GM04504 (cell line): Measurements from ENCODE around the gene OGDH.
A peak's percentile ranks its signal among the peaks of the same experiment; 100 is the strongest.
"Not testable (repeated sequence)": the region's sequence is repeated elsewhere in the genome, so short reads cannot be mapped to it uniquely, and the experiment has no call there.

ENCODE experiments used
- DNase-seq: peaks from one replicate; pipeline ENCODE4 v3.0.0-alpha.2; 2012; ENCODE audit warnings: low read depth

The OGDH gene

GRCh38 chr7:44706788-44707557, 100.5 kb downstream of the OGDH start:
- no peak for DNase-seq

DNA sequence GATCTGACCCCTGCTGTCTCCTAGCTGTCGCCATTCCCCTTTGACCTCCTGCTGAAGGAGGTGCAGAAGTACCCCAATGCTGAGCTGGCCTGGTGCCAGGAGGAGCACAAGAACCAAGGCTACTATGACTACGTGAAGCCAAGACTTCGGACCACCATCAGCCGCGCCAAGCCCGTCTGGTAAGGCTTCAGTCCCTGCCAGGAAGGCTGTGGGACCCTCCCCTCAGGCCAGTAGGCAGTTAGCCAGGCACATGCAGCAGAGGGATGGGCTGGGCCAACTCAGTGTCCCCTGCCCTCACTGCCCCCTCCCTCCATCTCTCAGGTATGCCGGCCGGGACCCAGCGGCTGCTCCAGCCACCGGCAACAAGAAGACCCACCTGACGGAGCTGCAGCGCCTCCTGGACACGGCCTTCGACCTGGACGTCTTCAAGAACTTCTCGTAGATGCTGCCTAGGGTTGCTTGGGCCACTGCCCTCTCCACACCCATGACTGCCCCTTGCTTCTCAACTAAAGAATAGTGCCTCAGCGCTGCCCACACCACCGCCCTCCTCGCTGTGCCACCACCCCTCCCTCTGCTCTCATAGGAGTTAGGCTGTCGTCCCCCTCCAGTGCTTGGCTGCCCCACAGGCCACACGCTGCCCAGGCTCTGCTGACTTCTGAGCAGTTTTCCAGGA, 101.3 kb downstream of the OGDH start:
- DNase-seq = no peak

DNA sequence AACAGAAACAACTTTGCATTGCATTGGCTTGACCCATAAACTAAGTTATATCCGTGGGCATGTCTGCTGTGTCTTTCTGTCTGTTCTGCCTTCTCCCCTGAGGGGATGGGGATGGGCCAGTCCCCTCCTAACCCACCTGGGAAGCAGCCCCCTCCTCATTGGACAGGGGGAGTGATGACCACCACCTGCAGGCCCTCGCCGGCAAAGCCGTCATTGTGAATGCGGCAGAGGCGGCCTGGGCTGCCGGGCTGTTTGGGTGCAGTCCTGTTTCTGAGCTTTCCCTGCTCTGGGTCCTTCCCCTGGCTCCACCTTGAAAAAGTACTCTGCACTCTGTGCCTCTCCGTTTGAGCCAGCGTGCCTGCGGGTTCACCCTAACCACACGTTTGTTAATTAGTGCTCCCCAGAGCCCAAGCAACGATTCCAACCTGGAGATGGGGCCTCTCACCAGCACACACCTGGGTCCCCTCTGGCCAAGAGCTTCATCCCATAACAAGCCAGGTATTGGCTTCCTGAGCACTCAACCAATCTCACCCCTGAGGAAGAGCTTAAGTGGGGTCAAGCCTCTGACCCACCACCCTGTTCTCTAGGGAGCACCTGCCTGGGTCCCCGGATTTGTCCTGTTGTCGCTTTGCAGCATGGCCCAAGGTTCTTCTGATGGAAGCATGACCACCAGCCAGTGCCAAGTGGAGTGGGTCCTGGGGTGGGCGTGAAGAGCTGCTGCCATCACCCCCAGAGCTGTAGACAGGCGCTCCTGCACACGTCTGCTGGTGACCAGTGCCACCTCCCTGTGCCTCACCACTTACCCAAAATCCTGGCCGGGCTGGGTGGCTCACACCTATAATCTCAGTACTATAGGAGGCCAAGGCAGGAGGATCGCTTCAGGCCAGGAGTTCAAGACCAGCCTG, 102.8 kb downstream of the OGDH start:
- DNase-seq = no peak

- no peak for DNase-seq
These were observed 103.6 kb downstream of the OGDH start for GRCh38 chr7:44709945-44710596.

DNA sequence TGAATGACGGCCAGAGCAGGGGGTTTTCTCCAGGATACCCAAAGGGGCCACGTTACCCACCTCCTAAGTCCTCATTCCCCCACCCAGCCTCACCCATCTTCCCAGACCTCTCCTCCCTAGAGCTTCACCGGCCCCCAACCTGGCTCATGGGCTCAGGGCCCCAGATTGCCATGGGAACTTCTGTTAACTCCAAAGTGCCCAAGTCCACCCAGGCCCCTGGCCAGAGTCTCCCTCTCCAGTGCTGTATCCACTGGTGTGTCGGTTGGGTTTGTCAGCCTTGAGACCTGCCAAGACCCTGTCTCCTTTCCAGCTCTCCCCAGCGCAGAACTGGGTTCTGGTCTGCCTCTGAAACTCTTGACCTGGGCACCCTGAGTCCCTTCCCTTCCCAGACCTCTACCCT, 105.1 kb downstream of the OGDH start:
- DNase-seq = no peak

DNA sequence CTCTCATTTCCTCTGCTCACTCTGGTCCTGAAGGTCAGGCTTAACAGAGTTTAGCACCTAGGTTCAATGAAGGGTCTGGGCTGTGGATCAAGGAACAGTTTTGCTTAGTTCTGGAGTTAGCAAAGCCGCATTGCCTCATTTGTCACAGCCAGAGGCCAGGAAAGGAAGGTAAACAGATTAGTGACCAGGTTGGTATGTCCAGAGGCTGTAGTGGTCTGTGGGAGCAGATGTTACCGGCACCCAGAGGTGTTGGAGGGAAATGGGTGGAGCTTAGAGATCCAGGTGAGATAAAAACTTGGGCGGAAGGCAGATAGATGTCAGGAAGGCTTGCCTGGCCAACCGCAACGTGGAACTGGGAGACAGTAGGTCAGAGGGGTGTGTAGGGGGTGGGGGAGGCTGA, 105.6 kb downstream of the OGDH start:
- DNase-seq = no peak

GRCh38 chr7:44713141-44713540, 106.7 kb downstream of the OGDH start:
- no peak for DNase-seq

DNA sequence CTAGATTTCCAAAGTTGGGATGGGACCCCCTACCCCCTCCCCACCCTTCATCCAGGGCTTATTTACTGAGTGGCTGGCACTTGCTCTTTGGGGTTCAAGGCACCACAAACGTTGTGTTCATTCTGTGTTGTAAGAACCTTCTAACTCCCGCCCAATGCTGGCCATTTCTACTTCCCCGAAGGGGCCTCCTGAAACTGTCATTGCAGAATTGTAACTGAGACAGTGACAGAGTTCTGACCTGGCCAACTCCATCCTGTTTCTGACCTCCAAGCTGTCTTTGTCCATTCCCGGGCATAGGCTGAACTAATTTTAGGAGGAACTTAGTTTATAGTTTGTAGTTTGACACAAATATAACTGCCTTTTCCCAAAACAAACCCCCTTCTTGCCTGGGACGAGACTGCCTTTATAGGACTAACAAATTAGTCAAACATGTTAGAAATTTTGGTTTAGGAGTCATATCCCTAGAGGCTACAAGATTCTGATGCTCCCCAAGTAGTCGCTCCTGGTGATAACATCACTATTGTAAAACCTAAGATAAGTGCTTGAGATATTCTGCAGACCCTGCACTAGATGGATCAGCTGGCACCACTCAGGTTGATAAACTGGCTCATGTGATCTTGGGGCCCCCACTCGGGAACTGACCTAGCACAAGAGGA, 107.4 kb downstream of the OGDH start:
- DNase-seq = no peak

- DNase-seq = no peak
These were observed 109.8 kb downstream of the OGDH start for GRCh38 chr7:44716205-44716604.

DNA sequence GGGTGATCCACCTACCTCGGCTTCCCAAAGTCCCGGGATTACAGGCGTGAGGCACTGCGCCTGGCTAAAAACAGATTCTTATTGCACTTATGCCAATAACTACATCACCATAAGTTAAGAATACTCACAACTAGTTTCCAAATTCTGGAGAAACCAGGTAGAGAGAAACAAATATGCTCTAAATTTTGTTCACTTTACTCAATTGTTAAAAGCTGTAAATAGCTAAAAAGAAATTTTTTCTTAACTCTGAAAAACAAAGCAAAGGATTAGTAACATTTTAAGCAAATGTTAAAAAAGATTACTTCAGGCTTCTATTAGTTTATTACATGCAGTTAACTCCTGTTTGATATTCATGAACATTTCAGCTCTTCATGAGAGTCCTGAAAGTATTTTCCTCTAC, 113.9 kb downstream of the OGDH start:
- DNase-seq = no peak

DNA sequence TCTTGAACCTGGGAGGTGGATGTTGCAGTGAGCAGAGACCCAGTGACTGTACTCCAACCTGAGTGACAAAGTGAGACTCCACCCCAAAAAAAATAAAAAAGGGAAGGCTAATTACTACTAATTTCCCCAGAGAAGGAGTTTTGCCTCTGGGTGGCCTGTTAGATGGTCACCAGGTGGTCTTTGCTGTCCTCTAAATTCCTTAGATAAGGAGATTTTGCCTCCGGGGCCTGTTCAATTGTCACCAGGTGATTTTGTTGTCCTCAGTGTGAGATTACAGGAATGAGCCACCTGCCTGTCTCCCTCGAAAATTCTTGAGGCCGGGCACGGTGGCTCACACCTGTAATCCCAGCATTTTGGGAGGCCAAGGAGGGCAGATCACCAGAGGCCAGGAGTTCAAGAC, 117.8 kb downstream of the OGDH start:
- no peak for DNase-seq

GRCh38 chr7:44726250-44726649, 119.8 kb downstream of the OGDH start:
- not testable (repeated sequence) for DNase-seq

GRCh38 chr7:44727158-44727936, 120.9 kb downstream of the OGDH start:
- peak; percentile 72 for DNase-seq

DNA sequence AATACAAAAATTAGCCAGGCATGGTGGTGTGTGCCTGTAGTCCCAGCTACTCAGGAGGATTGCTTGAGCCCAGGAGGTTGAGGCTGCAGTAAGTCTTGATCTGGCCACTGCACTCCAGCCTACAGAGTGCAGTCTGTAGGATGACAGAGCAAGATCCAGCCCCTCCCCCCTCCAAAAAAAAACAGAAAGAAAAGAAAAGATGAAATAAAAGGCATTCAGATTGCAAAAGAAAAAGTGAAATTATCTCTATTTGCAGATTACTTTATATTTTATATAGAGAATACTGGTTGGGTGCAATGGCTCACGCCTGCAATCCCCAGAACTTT, 121.5 kb downstream of the OGDH start:
- DNase-seq = no peak

DNA sequence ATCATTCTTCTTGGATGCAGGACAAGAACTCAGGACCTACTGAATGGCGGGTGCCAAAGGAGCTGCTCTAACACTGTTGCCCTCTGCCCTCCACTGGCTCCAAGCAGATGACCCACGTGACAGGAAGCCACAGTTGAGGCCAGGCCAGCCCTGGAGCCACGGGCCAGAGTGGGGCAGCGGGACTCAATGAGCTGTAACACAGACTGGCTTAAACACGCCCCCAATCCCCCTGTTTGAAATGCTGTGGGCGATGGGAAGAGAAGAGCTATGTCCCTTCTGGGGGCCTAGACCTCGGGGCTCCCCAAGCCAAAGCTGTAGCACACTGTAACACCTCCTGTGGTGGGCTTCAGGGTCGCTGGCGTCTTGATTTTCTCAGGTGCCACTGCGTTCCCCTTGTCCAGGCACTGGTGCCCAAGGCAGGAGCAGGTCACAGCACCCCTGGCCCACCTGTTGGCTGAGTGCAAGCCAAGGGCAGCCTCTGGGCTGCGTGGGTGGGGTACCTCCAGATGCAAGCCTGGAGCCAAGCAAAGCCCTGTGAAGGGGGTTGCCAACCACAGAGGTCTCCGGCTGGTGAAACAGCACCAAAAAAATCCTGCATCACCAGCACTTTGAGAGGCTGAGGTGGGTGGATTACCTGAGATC, 123.6 kb downstream of the OGDH start:
- DNase-seq = no peak

- DNase-seq = not testable (repeated sequence)
These were observed 126.5 kb downstream of the OGDH start for GRCh38 chr7:44732971-44733370.

GRCh38 chr7:44733708-44734481, 127.5 kb downstream of the OGDH start:
- DNase-seq = peak; percentile 47

DNA sequence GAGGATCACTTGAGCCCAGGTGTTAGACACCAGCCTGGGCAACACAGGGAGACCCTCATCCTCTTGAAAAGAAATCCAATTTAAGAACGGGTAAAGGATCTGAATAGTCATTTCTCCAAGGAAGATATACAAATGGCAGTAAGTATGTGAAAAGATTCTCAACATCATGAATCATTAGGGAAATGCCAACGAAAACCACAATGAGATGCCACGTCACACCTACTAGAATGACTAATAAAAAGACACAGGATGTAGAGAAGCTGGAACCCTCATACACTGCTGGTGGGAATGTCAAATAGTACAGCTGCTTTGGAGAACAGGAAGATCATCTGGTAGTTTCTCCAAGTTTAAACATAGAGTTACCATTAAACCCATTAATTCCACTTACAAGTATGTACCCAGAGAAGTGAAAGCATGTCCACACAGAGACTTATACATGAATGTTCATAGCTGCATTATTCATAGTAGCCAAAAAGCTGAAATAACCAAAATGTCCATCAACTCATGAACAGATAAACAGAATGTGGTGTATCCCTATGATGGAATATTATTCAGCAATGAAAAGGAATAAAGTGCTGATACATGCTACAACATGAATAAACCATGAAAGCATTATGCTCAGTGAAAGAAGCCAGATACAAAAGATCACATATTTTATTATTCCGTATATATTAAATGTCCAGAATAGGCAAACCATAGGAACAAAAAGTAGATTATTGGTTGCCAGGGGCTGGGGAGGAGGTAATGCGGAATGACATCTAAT, 129.2 kb downstream of the OGDH start:
- peak; percentile 95 for DNase-seq

GRCh38 chr7:44736896-44737295, 130.5 kb downstream of the OGDH start:
- no peak for DNase-seq
